Omental fat pad (tissue), 4 donors: Measurements from ENCODE around the gene MSLN. TPM values are rescaled to one million over a fixed set of nuclear protein-coding genes. Genes with fewer than 3 reads are reported as not detected.

Source experiments
- ATAC-seq: fragments of 150-250 bp; one replicate; pipeline ENCODE4 v1.9.1; 2016; ENCODE audit warnings: mild to moderate bottlenecking, moderate library complexity; ENCODE audit not compliant: low FRiP score
- DNase-seq: peaks from one replicate; pipeline ENCODE4 v3.0.0-alpha.2; 2019; ENCODE audit warnings: low spot score
- CTCF ChIP-seq, 3 donors: fragments of 450-650 bp; IDR thresholded peaks; one replicate each; pipeline ENCODE4 v1.5.1; 2016 to 2017; ENCODE audit warnings: antibody characterized with exemption in 3 of 3, mild to moderate bottlenecking in 3 of 3, moderate library complexity in 2 of 3
- total RNA-seq, 4 donors: library from RNA; depleted of rRNA; stranded (reverse); fragments of >200 nt; gene quantifications; one replicate each; pipeline ENCODE4 v1.1.0, GENCODE V29; 2016

The MSLN gene
- total RNA-seq, 4 donors from 2014 or later: 1.1 to 355 (median 129) TPM

- no peak for TF ChIP-seq CTCF (IDR thresholded peaks at IDR 0.05)
- DNase-seq: no peak
- ATAC-seq: no peak
These were observed 3.0 kb downstream of the MSLN start for GRCh38 chr16:763369-764183.

- no peak for DNase-seq
- no peak for ATAC-seq
- TF ChIP-seq CTCF (IDR thresholded peaks at IDR 0.05): no peak
These were observed 3.7 kb downstream of the MSLN start for GRCh38 chr16:764184-764750.

GRCh38 chr16:764848-765487, 4.4 kb downstream of the MSLN start:
- ATAC-seq: no peak
- no peak for DNase-seq
- no peak for TF ChIP-seq CTCF (IDR thresholded peaks at IDR 0.05)

GRCh38 chr16:765488-765865, 4.9 kb downstream of the MSLN start:
- no peak for TF ChIP-seq CTCF (IDR thresholded peaks at IDR 0.05)
- ATAC-seq (no peak), DNase-seq (no peak)

GRCh38 chr16:766008-766819, 5.7 kb downstream of the MSLN start:
- DNase-seq (no peak), ATAC-seq (no peak)
- no peak for TF ChIP-seq CTCF (IDR thresholded peaks at IDR 0.05)

GRCh38 chr16:766820-767640, 6.5 kb downstream of the MSLN start:
- DNase-seq (no peak), ATAC-seq (no peak)
- no peak for TF ChIP-seq CTCF (IDR thresholded peaks at IDR 0.05)
